ENCODE measurements around the gene DENND4A. TPM values are rescaled to one million over a fixed set of nuclear protein-coding genes. Genes with fewer than 3 reads are reported as not detected.
A peak's percentile ranks its signal among the peaks of the same experiment; 100 is the strongest.
"Not testable (repeated sequence)": the region's sequence is repeated elsewhere in the genome, so short reads cannot be mapped to it uniquely, and the experiment has no call there.

DENND4A gene
- total RNA-seq, 2 donors from 2014 or later = 114 to 121 TPM

DNA sequence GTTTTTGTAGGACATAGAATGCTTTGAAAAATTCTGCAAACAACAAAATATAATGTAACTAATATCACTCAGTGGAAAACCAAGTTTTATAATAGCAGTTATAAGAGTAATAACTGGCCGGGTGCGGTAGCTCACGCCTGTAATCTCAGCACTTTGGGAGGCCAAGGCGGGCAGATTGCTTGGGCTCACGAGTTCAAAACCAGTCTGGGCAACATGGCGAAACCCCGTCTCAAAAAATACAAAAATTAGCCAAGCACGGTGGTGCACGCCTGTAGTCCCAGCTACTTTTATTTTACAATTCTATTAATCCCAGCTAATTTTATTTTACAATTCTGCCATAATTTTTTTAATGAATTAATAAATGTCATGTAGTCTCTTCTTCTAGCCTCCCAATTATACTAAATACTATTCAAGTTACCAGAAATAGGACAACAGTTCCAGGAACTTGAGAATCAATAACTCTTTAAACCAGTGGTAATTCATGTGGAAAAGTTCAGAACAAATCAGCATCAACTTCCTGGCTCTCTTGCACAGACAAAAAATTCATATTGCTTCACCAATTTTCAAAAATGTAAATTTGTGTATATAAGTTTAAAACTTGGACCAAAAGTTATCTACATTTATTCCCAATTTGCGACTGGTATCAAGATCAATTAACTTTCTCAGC is 2.2 kb downstream of the DENND4A start:
- peaks cover 43 to 46% of the 10 kb centered on the region in 2 donors for H3K4me1 Mint-ChIP-seq (ENCODE audit: low read depth in 2 of 2)
- peak overlapping the region; percentile 94 to 100 for H3K27ac Mint-ChIP-seq
- ATAC-seq (no peak), DNase-seq (ENCODE audit: low spot score) (no peak)
- H3K36me3 Mint-ChIP-seq = no peaks in the 10 kb centered on the region
- H3K4me3 Mint-ChIP-seq = peak overlapping the region; percentile 86
- H3K27me3 Mint-ChIP-seq = no peaks in the 10 kb centered on the region
- H3K9me3 Mint-ChIP-seq = no peaks in the 10 kb centered on the region

DNA sequence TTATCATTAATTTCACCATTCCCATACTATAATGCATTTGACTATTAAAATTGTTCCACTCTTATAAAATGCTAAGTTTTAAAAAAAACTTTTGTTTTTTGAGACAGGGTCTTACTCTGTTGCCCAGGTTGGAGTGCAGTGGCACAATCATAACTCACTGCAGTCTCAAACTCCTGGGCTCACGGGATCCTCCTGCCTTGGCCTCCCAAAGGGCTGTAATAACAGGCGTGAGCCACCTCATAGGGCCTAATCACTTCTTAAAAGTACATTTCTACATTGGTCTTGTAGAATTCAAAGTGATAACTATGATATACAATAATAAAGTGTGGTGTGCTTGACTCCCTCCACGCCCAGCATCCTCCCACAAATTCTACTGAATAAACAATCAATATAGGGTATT is 3.0 kb downstream of the DENND4A start:
- Mint-ChIP-seq H3K27me3 (no peaks in the 10 kb centered on the region), H3K27ac (peak overlapping the region; percentile 94 to 100), H3K9me3 (no peaks in the 10 kb centered on the region), H3K4me3 (peak overlapping the region; percentile 86), H3K36me3 (peaks cover under 1% of the 10 kb centered on the region), H3K4me1 (ENCODE audit: low read depth in 2 of 2) (peaks cover 38 to 40% of the 10 kb centered on the region in 2 donors)
- DNase-seq (ENCODE audit: low spot score) (no peak), ATAC-seq (no peak)

DNA sequence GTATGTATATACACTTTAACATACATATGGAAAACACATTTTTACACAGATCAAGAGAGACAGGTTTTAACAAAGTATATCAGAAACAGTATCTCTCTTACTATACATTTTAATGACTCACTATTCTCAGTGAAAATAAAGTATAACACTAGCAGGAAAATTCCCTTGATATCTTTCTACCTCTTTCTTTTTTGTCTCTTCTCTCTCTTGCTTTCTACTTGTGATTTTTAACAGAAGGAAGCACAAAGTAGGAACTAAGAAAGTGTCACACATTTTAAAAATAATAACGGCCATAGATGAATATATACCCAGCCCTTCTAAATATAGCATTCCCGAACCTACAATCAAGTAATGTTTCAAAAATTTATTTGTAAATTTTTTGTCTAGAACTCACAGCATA is 4.8 kb downstream of the DENND4A start:
- Mint-ChIP-seq H3K27me3 (no peaks in the 10 kb centered on the region), H3K4me3 (peak overlapping the region; percentile 56), H3K27ac (peak overlapping the region; percentile 76 to 89), H3K36me3 (peaks cover 5% of the 10 kb centered on the region), H3K9me3 (no peaks in the 10 kb centered on the region), H3K4me1 (ENCODE audit: low read depth in 2 of 2) (peaks cover 30 to 36% of the 10 kb centered on the region in 2 donors)
- ATAC-seq = no peak
- no peak for DNase-seq (ENCODE audit: low spot score)

DNA sequence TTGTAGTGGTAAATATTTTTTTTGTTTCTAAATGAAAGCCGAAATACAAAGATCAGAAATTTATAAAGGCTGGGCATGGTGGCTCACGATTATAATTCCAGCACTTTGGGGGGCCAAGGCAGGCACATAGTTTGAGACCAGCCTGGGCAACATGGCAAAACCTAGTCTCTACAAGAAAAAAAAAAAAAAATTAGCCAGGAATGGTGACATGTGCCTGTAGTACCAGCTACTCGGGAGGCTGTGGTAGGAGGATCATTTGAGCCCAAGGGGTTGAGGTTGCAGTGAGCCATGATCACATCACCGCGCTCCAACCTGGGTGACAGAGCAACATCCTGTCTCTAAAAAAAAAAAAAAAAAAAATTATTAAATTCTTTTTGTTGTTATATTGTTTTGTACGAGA is 6.9 kb downstream of the DENND4A start:
- H3K9me3 Mint-ChIP-seq = no peaks in the 10 kb centered on the region
- ATAC-seq (no peak), DNase-seq (ENCODE audit: low spot score) (no peak)
- peaks cover 26 to 35% of the 10 kb centered on the region in 2 donors for H3K4me1 Mint-ChIP-seq (ENCODE audit: low read depth in 2 of 2)
- H3K27me3 Mint-ChIP-seq = no peaks in the 10 kb centered on the region
- H3K4me3 Mint-ChIP-seq = no peak overlapping the region
- peaks cover 5% of the 10 kb centered on the region for H3K36me3 Mint-ChIP-seq
- no peak overlapping the region for H3K27ac Mint-ChIP-seq

DNA sequence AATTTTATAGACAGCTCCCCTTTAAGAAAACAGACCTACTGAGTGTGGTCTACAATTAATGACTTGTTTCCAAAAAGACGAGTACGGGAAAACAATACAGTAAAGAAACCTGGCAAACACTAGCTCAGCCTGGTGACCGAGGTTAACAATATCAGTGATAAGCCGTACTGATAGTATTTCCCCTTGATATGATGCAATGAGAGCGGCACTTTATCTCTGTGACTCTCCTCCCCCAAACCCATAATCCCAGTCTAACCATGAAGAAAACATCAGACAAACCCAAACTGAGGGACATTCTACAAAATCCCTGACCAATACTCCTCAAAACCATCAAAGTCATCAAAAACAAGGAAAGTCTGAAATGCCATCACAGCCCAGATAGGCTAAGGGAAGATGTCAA is 8.2 kb downstream of the DENND4A start:
- H3K36me3 Mint-ChIP-seq = peaks cover 5% of the 10 kb centered on the region
- DNase-seq (ENCODE audit: low spot score) (no peak), ATAC-seq (no peak)
- no peak overlapping the region for H3K4me3 Mint-ChIP-seq
- no peaks in the 10 kb centered on the region for H3K9me3 Mint-ChIP-seq
- H3K27ac Mint-ChIP-seq = no peak overlapping the region
- H3K4me1 Mint-ChIP-seq (ENCODE audit: low read depth in 2 of 2) = peaks cover 16 to 24% of the 10 kb centered on the region in 2 donors
- no peaks in the 10 kb centered on the region for H3K27me3 Mint-ChIP-seq

DNA sequence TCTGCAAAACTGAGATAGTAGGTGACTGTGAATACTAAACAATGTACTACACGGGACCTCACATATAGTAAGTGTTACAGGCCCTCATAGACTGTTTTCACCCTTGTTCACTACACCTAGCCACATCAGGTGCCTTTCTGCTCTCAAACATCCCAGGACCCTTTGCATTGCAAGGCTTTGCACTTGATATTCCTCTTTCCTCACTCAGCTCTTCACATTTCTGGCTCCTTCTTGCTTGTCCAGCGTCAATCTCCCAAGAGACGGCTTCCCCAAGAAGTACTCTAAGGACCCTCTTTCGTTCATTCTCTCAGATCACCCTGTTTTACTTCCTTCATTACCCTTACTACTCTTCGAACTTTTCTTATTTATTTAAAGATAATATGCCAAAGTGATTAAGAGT is 10.0 kb downstream of the DENND4A start:
- no peaks in the 10 kb centered on the region for H3K9me3 Mint-ChIP-seq
- no peaks in the 10 kb centered on the region for H3K27me3 Mint-ChIP-seq
- H3K4me1 Mint-ChIP-seq (ENCODE audit: low read depth in 2 of 2) = peaks cover 12 to 23% of the 10 kb centered on the region in 2 donors
- H3K4me3 Mint-ChIP-seq = no peak overlapping the region
- no peak for ATAC-seq
- H3K36me3 Mint-ChIP-seq = peaks cover 5% of the 10 kb centered on the region
- no peak overlapping the region for H3K27ac Mint-ChIP-seq
- no peak for DNase-seq (ENCODE audit: low spot score)

DNA sequence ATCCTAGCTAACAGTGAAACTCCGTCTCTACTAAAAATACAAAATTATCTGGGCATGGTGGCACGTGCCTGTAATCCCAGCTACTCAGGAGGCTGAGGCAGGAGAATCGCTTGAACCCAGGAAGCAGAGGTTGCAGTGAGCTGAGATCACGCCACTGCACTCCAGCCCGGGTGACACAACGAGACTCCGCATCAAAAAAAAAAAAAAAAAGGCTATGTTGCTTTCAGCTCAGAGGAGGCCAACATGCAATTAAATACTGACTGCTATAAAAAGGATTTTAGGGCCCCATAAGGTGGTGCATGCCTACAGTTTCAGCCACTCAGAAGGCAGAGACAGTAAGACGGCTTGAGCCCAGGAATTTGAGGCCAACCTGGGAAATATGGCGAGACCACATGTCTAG is 13.4 kb downstream of the DENND4A start:
- not testable (repeated sequence) for DNase-seq (ENCODE audit: low spot score); H3K9me3 Mint-ChIP-seq; H3K36me3 Mint-ChIP-seq; H3K27me3 Mint-ChIP-seq
- Mint-ChIP-seq H3K4me1 (ENCODE audit: low read depth in 2 of 2) (peaks cover 14 to 31% of the 10 kb centered on the region in 2 donors), H3K27ac (peak overlapping the region; percentile 61 to 74), H3K4me3 (peak overlapping the region; percentile 55)
- ATAC-seq = peak in 1 of 2 donors; percentile 46

DNA sequence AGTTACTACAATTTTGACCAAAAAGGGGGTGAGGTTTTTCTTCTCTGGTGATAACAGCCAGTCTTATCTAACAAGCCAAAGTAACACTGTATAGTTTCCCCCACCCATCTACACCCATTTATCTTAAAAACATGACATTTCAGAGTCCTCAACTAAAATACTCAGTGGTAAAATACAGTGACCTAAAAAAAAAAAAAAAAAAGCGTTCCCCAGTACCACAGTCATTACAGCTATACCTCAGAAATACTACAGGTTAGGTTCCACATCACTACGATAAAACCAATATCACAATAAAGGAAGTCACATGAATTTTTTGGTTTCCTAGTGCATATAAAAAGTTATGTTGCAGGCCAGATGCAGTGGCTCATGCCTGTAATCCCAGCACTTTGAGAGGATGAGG is 13.8 kb downstream of the DENND4A start:
- DNase-seq (ENCODE audit: low spot score) = no peak
- Mint-ChIP-seq H3K36me3 (peaks cover 5% of the 10 kb centered on the region), H3K4me3 (peak overlapping the region; percentile 55), H3K9me3 (no peaks in the 10 kb centered on the region), H3K27me3 (no peaks in the 10 kb centered on the region), H3K27ac (peak overlapping the region; percentile 61 to 74), H3K4me1 (ENCODE audit: low read depth in 2 of 2) (peaks cover 19 to 33% of the 10 kb centered on the region in 2 donors)
- peak; percentile 52 to 71 for ATAC-seq

DNA sequence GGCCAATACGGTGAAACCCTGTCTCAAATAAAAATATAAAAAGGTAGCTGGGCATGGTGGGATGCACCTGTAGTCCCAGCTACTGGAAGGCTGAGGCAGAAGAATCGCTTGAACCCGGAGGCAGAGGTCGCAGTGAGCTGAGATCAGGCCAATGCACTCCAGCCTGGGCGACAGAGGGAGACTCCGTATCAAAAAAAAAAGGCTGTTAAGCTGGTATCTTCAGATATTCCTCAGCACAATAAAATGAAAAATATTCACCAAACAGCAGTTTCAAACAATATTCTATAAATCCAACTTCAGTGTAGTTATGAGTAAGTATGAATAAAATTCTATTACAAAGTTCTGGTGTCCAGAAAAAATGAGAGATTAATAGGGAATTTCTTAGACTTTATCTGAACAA is 14.2 kb downstream of the DENND4A start:
- Mint-ChIP-seq H3K4me1 (ENCODE audit: low read depth in 2 of 2) (peaks cover 23 to 33% of the 10 kb centered on the region in 2 donors), H3K27ac (peak overlapping the region; percentile 61 to 74), H3K4me3 (peak overlapping the region; percentile 55), H3K36me3 (peaks cover 8% of the 10 kb centered on the region), H3K27me3 (no peaks in the 10 kb centered on the region), H3K9me3 (no peaks in the 10 kb centered on the region)
- no peak for DNase-seq (ENCODE audit: low spot score)
- ATAC-seq = no peak

DNA sequence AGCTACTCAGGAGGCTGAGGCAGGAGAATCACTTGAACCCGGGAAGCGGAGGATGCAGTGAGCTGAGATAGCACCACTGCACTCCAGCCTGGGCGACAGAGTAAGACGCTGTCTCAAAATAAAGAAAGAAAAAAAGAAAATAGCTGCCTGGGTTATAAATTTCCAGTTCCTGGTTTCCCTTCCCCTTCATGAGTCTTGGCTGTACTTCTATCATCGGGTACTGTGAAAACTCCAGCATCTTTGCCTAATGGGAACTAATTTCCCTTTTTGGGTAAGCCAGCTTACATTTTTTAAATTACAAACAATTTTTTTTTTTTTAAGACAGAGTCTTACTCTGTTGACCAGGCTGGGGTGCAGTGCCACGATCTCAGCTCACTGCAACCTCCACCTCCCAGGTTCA is 15.0 kb downstream of the DENND4A start:
- H3K4me1 Mint-ChIP-seq (ENCODE audit: low read depth in 2 of 2) = peaks cover 27 to 35% of the 10 kb centered on the region in 2 donors
- H3K27ac Mint-ChIP-seq = peak overlapping the region in 1 of 2 donors; percentile 74
- H3K27me3 Mint-ChIP-seq = no peaks in the 10 kb centered on the region
- H3K36me3 Mint-ChIP-seq = peaks cover 9% of the 10 kb centered on the region
- H3K4me3 Mint-ChIP-seq = no peak overlapping the region
- DNase-seq (ENCODE audit: low spot score) = no peak
- ATAC-seq = no peak
- H3K9me3 Mint-ChIP-seq = no peaks in the 10 kb centered on the region

DNA sequence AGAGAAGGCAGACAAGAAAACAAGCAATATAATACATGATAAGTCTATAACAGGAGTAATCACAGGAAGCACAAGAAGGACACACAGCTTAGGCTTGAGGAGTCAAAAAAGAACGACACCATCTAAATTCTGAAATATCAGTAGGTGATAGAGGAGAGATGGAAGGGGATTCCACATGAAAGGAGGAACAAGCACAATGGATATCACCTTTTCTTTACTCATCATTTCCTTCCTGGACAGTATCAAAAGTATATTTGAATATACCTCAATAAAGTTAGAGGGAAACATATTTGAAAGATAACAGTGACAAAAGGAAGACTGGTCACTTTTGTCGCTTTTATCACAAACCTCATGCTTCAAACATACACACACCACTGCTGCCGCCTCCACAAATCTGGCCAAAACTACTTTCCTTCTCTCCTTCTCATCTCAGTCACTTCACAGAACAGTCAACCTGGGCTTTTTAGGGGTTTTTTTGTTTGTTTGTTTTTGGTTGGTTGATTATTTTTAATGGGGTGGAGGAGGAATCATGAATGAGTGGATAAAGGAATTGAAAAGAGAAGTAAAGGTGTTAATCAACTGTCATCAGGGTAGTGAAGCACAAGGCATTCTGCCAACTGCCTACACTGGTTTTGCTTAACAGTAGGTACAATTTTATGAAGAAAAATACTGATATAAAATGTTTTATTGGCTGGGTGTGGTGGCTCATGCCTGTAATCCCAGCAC is 18.5 kb downstream of the DENND4A start:
- peak overlapping the region; percentile 73 to 80 for H3K27ac Mint-ChIP-seq
- peak; percentile 60 to 73 for ATAC-seq
- H3K36me3 Mint-ChIP-seq = peaks cover 16% of the 10 kb centered on the region
- peaks cover 36 to 41% of the 10 kb centered on the region in 2 donors for H3K4me1 Mint-ChIP-seq (ENCODE audit: low read depth in 2 of 2)
- peak overlapping the region; percentile 72 for H3K4me3 Mint-ChIP-seq
- H3K27me3 Mint-ChIP-seq = no peaks in the 10 kb centered on the region
- DNase-seq (ENCODE audit: low spot score) = no peak
- no peaks in the 10 kb centered on the region for H3K9me3 Mint-ChIP-seq

DNA sequence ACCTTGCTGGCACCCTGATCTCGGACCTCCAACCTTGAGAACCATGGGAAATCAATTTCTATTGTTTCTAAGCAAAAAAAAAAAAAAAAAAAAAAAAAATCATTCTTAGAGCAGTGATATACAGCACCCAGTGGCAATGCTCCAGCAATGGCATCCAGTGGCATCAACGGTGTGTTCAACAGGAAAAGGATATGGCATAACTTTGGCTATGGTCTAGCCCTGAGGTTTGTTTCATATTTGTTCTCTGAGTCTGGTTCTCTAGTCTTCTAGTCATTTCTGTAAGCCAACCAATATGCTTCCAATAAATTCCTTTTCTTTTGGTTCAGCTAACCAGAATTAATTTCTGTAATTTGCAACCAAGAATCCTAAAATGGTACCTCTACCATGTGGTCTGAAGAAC is 19.2 kb downstream of the DENND4A start:
- Mint-ChIP-seq H3K27ac (peak overlapping the region; percentile 73 to 80), H3K4me3 (peak overlapping the region; percentile 72), H3K9me3 (no peaks in the 10 kb centered on the region), H3K4me1 (ENCODE audit: low read depth in 2 of 2) (peaks cover 37 to 43% of the 10 kb centered on the region in 2 donors), H3K36me3 (peaks cover 16% of the 10 kb centered on the region), H3K27me3 (no peaks in the 10 kb centered on the region)
- DNase-seq (ENCODE audit: low spot score) (no peak), ATAC-seq (peak; percentile 68 to 80)

DNA sequence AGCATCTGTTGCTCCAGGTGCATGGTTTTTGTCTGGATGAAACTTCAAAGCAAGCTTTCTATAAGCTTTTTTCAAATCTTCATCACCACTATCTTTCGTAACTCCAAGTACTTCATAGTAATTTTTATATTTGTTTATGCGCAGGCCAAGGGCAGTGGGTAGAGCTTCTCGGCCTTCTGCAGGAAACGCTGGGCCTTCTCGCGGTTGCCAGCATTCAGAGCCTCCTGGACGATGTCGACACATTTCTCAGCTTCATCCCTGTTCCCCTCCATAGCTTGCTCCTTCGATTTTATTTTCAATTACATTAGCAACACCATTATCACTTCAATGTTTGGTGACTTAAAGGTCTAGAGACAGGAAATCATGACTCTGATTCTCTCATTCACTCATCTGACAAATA is 20.2 kb downstream of the DENND4A start:
- Mint-ChIP-seq H3K9me3 (no peaks in the 10 kb centered on the region), H3K4me1 (ENCODE audit: low read depth in 2 of 2) (peaks cover 45 to 53% of the 10 kb centered on the region in 2 donors), H3K27me3 (no peaks in the 10 kb centered on the region), H3K27ac (peak overlapping the region; percentile 20 to 36), H3K4me3 (no peak overlapping the region), H3K36me3 (peaks cover 16% of the 10 kb centered on the region)
- no peak for ATAC-seq
- DNase-seq (ENCODE audit: low spot score) = no peak

DNA sequence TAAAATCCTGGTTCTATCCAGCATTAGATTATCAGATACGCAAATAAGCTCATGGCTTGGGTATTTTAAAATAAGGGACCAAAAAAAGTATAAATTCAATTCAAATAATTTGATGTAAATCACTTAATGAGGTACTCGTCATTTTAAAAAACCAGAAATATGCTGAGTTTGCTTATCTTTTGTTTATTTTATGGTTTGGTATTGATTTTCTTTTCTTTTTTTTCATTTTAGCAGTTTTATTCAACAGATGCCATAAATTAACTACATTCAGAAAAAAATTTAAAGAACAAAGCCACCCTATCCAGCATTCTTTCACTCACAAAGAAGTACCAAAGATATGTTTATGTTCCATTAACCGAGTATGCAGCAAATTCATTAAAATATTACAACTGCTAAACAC is 22.6 kb downstream of the DENND4A start:
- no peaks in the 10 kb centered on the region for H3K27me3 Mint-ChIP-seq
- H3K4me1 Mint-ChIP-seq (ENCODE audit: low read depth in 2 of 2) = peaks cover 47 to 55% of the 10 kb centered on the region in 2 donors
- no peaks in the 10 kb centered on the region for H3K9me3 Mint-ChIP-seq
- no peak overlapping the region for H3K4me3 Mint-ChIP-seq
- DNase-seq (ENCODE audit: low spot score) = no peak
- H3K36me3 Mint-ChIP-seq = peaks cover 16% of the 10 kb centered on the region
- no peak overlapping the region for H3K27ac Mint-ChIP-seq
- ATAC-seq = no peak
